Measurements from ENCODE around the gene TECPR2. TPM values are rescaled to one million over a fixed set of nuclear protein-coding genes. Genes with fewer than 3 reads are reported as not detected.

Gene TECPR2
- total and polyA plus RNA-seq, 2 of the 13 experiments (the other 11 are each of a cell fraction or from before 2014, with no cell fraction given), result 3.5 to 5.7 TPM

GRCh38 chr14:102359341-102359740 lies 3.4 kb upstream of the TECPR2 start (continued):
- TF ChIP-seq U2AF2 (IDR thresholded peaks at IDR 0.05; ENCODE audit: low read depth, low read length) (no peak), ZNF253 (CRISPR knock-in tag; IDR thresholded peaks at IDR 0.05; ENCODE audit: borderline replicate concordance) (no peak), TOE1 (CRISPR knock-in tag; IDR thresholded peaks at IDR 0.05) (no peak), CREB3 (CRISPR knock-in tag; IDR thresholded peaks at IDR 0.05) (no peak)

- DNase-seq (ENCODE audit: low spot score) (no peak), FAIRE-seq (no peak), ATAC-seq (no peak)
- Histone ChIP-seq H3K9ac (ENCODE audit: insufficient read depth, low read depth, low read length) (no peak overlapping the region), H3K36me3 (replicated peaks in 1 of 2; ENCODE audit: control insufficient read depth in 1 of 2, insufficient read depth in 2 of 2, low read length in 2 of 2) (peaks cover 3 to 26% of the 10 kb centered on the region in 2 experiments; a peak in 4 of 5 replicates), H2AFZ (ENCODE audit: low read length) (no peak overlapping the region), H3K27ac (ENCODE audit: extremely low read length, insufficient read depth, low read length) (no peak overlapping the region), H3K27me3 (ENCODE audit: control insufficient read depth in 1 of 2, insufficient read depth in 2 of 2, low read length in 2 of 2) (no peaks in the 10 kb centered on the region; a peak in 1 of 5 replicates), H3K9me3 (ENCODE audit: low read length) (no peaks in the 10 kb centered on the region), H4K20me1 (ENCODE audit: insufficient read depth, low read length) (no peaks in the 10 kb centered on the region), H3K79me2 (ENCODE audit: insufficient read depth, low read length) (peaks cover 19% of the 10 kb centered on the region), H3K4me1 (ENCODE audit: insufficient read depth, low read length) (peaks cover 34% of the 10 kb centered on the region), H3K4me3 (replicated peaks in 1 of 3; ENCODE audit: insufficient read depth in 1 of 3, low read depth in 2 of 3, low read length in 3 of 3) (no peak overlapping the region), H3K4me2 (ENCODE audit: low read depth, low read length) (no peak overlapping the region)
- intact Hi-C loops (cut with micrococcal nuclease; ENCODE audit: unreplicated experiment) (loop anchor here (5.0 kb wide), 1 partner anchor 232 kb away; the partner anchor contains the start of gene RCOR1), in situ Hi-C loops (cut with HindIII; ENCODE audit: extremely low pct_ligation_motif_present, low pct_unique_long_range_greater_than_20kb) (no loop called here)
- WGBS (ENCODE audit: low lambda C conversion rate), result 100% methylated on average over 3 of the region's 3 CpGs
- POLR2A ChIA-PET, result interaction anchor here (1.5 kb wide), 1 partner anchor 10 kb away, joined by 3 read pairs; no protein-coding TSS in a partner anchor
- BruUV-seq (replicated peaks), result no TSS peak
- CTCF ChIA-PET (ENCODE audit: low intra/inter-chr PET ratio, low total read pairs), result no interaction called here
- TF ChIP-seq ZNF629 (CRISPR knock-in tag; conservative IDR thresholded peaks at IDR 0.05) (peak; percentile 71), ZNF792 (CRISPR knock-in tag; IDR thresholded peaks at IDR 0.05) (no peak)
Observed at GRCh38 chr14:102360388-102360787, 2.4 kb upstream of the TECPR2 start.
